HEK293T (cell line): ENCODE measurements around the gene CCDC14.
"Not testable (repeated sequence)": the region's sequence is repeated elsewhere in the genome, so short reads cannot be mapped to it uniquely, and the experiment has no call there.

Experiments
- ARNT ChIP-seq: fragments of 450-650 bp; IDR thresholded peaks from 2 replicates; pipeline ENCODE4 v1.6.1; 2017; ENCODE audit warnings: mild to moderate bottlenecking
- BHLHE40 ChIP-seq: fragments of 450-650 bp; IDR thresholded peaks from 2 replicates; pipeline ENCODE4 v1.6.1; 2016; ENCODE audit warnings: mild to moderate bottlenecking, moderate library complexity, borderline replicate concordance
- CTBP1 ChIP-seq: fragments of 450-650 bp; IDR thresholded peaks from 2 replicates; pipeline ENCODE4 v1.6.1; 2016; ENCODE audit warnings: borderline replicate concordance
- ELF4 ChIP-seq: fragments of 450-650 bp; IDR thresholded peaks from 2 replicates; pipeline ENCODE4 v1.6.1; 2017; ENCODE audit warnings: antibody characterized with exemption
- FOXA1 ChIP-seq: fragments of 450-650 bp; IDR thresholded peaks from 2 replicates; pipeline ENCODE4 v1.6.1; 2016; ENCODE audit warnings: mild to moderate bottlenecking
- FOXK2 ChIP-seq: fragments of 450-650 bp; IDR thresholded peaks from 2 replicates; pipeline ENCODE4 v1.6.1; 2016; ENCODE audit warnings: mild to moderate bottlenecking
- FOXM1 ChIP-seq: fragments of 450-650 bp; IDR thresholded peaks from 2 replicates; pipeline ENCODE4 v1.6.1; 2017; ENCODE audit warnings: mild to moderate bottlenecking, borderline replicate concordance
- LEF1 ChIP-seq: fragments of 450-650 bp; IDR thresholded peaks from 2 replicates; pipeline ENCODE4 v1.6.1; 2017; ENCODE audit warnings: mild to moderate bottlenecking, borderline replicate concordance
- NFRKB ChIP-seq: fragments of 450-650 bp; IDR thresholded peaks from 2 replicates; pipeline ENCODE4 v1.6.1; 2016; ENCODE audit warnings: mild to moderate bottlenecking, moderate library complexity
- SP1 ChIP-seq: fragments of 450-650 bp; IDR thresholded peaks from 2 replicates; pipeline ENCODE4 v1.6.1; 2017
- SUZ12 ChIP-seq: fragments of 450-650 bp; IDR thresholded peaks from 2 replicates; pipeline ENCODE4 v1.6.1; 2016; ENCODE audit warnings: mild to moderate bottlenecking
- TARDBP ChIP-seq: fragments of 450-650 bp; IDR thresholded peaks from 2 replicates; pipeline ENCODE4 v1.6.1; 2016
- TF ChIP-seq, protein P1 (sequence below): fragments of 450-650 bp; IDR thresholded peaks from 2 replicates; pipeline ENCODE4 v1.6.1; 2016

- not testable (repeated sequence) for TF ChIP-seq FOXK2, FOXA1, SP1, BHLHE40, ELF4, FOXM1, TARDBP, SUZ12, LEF1, ARNT, NFRKB, CTBP1
- TF ChIP-seq, protein P1, sequence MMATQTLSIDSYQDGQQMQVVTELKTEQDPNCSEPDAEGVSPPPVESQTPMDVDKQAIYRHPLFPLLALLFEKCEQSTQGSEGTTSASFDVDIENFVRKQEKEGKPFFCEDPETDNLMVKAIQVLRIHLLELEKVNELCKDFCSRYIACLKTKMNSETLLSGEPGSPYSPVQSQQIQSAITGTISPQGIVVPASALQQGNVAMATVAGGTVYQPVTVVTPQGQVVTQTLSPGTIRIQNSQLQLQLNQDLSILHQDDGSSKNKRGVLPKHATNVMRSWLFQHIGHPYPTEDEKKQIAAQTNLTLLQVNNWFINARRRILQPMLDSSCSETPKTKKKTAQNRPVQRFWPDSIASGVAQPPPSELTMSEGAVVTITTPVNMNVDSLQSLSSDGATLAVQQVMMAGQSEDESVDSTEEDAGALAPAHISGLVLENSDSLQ, result not testable (repeated sequence)
Observed at GRCh38 chr3:123991730-123992588, 30.9 kb upstream of the CCDC14 start, which contains the start of gene ROPN1.
